ELR (cell line): ENCODE data around the gene HES3.

ENCODE experiments used
- DNase-seq: peaks from one replicate; pipeline ENCODE4 v3.0.0-alpha.2; 2015; ENCODE audit warnings: low read depth

The HES3 gene, protein sequence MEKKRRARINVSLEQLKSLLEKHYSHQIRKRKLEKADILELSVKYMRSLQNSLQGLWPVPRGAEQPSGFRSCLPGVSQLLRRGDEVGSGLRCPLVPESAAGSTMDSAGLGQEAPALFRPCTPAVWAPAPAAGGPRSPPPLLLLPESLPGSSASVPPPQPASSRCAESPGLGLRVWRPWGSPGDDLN

DNA sequence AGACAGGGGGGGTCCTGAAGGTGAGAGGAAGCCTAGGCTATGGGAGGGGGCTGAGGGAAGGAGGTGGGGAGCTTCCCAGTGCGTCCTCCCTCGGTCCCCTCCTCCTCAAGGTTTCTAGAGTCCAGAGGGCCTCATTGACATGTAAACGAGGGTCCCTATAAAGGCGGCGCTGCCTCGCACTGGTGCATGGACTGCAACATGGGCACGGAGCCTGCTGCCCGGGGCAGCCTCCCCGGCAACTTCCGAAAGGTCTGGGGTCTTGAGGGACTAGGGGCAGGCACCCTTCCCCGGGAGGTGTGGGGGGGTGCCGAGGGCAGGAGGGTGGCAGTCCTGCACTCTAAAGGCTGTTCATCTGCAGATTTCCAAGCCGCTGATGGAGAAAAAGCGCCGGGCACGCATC, at the start of gene HES3:
HES3 (plus strand) TSS at position 187 of the 400 bp plus-strand sequence; CDS start at position 374, 187 bp downstream.
- DNase-seq = no peak

- no peak for DNase-seq
Observed at GRCh38 chr1:6197746-6198427, 46.1 kb upstream of the HES3 start.

DNA sequence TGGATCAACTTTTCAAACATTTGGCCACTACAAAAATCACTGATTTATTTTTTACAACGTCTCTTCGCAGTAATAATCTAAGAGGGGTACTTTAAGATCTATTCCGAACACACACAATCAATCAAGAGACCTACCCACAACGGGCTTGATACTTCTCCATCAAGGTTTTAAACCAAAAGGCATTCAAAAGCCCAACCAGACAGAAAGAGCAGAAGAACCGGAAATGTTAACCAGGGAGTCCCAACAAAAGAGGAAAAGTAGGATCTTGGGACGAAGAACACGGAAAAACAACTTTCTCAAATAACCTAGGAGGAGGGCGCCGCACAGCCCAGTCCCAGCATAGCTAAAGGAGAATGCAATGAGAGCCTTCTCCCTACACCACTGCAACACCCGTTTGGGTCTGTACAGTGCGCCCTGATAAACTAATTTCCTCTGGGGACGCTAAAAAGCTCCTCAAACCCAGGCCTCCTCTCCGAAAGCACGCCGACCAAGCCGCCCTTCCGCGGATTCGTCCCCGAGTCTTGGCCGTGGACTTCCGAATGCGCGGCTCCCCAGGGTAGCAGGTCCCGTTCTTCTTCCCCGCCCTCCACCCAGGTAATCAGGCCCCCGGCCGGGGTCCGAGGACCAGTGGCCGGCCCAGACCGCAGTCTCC, 45.2 kb upstream of the HES3 start:
- no peak for DNase-seq

- peak; percentile 99 for DNase-seq
Observed at GRCh38 chr1:6199298-6200187, 44.4 kb upstream of the HES3 start, which contains the start of gene RPL22. TSS of gene RPL22 (minus strand) at chr1:6199595. CDS start at chr1:6199573, 22 bp downstream.

DNA sequence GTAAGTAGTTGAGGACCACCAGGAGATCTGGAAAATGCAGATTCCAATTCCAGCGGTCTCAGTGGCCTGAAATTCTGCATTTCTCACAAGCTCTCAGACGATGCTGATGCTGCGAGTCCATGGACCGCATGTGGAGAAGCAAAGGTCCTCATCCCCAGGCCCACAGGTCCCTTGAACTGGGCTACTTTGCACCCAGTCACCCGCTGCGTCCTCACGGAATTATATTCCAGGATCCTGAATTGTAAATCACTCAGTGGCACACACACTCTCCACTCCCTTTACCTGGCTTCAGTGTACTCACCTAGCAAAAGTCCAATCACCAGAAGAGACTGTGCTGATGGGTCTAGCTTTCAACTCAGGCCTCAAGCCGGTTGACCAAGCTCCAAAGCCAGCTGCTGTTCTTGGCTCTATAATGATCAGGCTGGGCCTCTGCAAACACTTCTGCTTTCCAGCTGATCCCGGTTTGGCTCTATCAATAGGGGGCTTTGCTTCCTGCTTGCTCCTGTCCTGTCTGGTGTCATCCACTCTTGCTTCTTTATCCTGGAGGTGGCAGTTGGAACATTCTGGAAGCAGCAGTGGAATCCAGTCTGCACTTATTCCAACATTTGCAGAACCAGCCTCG, 43.7 kb upstream of the HES3 start:
- DNase-seq = no peak

GRCh38 chr1:6202256-6202655, 41.7 kb upstream of the HES3 start:
- no peak for DNase-seq

DNA sequence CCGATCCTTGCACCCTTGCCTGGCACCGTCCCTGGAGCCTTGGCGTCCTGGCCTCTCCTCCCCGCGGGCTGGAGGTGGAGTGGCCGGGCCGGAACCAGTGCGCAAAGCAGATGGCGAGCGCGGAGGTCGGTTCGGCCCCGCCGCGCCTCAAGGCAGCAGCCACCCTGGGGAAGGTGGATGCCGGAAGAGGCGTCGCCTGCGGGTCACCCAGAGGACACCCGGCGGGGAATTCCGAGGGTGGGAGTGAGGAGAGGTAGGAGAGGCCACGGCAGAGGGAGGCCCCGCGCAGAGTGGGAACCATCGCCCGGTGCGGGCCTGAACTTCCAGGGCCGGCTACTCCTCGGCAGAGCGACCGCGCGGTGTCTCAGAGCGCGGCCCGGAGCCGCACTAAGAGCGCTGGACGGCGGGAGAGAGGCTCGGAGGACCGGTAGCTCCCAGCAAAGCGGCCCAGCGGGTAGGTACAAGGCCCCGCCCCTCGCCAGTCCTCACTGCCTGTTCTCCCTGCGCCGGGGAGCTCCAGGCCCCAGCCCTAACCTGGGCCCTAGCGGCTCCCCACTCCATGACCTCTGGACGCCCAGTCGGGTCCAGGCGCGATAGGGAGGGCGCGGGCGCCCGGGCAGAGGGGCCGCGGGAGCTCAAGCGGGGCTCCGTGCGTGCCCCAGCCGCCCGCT, 38.0 kb upstream of the HES3 start, which contains the start of gene RNF207:
RNF207 (plus strand) TSS at position 271 of the 671 bp plus-strand sequence. CDS start 417 bp downstream, outside the sequence.
- DNase-seq = peak; percentile 86

DNA sequence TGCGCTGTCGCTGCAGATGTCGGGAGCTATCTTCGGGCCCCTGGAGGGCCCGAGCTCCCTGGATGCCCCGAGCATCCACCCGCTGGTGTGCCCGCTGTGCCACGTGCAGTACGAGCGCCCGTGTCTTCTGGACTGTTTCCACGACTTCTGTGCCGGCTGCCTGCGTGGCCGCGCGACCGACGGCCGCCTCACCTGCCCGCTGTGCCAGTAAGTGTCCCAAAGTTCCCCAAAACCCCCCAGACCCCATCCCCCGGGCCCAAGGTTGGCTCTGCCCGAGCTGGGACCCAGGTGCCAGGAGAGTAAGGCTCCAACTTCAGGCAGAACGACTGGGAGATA, 37.5 kb upstream of the HES3 start:
- DNase-seq = no peak

GRCh38 chr1:6207075-6207885, 36.7 kb upstream of the HES3 start:
- DNase-seq = no peak

DNA sequence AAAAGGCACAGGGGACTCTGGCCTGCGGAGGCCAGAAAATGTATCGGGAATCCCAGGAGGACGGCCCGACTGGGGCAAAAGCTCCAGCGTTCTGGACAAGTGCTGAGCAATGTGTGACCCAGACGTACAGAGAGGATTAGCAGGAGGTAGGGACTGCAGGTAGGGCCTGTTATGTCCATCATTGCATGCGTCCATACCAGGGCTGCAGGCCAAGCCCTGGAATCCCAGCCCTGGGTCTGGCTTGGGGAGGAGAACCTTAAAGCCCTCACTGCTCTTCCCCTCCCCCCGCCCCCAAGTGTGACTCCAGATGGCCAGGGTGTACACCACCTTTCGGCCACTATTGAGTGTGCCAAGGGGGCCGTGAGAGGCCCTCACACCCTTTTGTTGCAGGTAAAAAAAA, 36.1 kb upstream of the HES3 start:
- no peak for DNase-seq

- no peak for DNase-seq
Observed at GRCh38 chr1:6208723-6209660, 35.0 kb upstream of the HES3 start.

DNA sequence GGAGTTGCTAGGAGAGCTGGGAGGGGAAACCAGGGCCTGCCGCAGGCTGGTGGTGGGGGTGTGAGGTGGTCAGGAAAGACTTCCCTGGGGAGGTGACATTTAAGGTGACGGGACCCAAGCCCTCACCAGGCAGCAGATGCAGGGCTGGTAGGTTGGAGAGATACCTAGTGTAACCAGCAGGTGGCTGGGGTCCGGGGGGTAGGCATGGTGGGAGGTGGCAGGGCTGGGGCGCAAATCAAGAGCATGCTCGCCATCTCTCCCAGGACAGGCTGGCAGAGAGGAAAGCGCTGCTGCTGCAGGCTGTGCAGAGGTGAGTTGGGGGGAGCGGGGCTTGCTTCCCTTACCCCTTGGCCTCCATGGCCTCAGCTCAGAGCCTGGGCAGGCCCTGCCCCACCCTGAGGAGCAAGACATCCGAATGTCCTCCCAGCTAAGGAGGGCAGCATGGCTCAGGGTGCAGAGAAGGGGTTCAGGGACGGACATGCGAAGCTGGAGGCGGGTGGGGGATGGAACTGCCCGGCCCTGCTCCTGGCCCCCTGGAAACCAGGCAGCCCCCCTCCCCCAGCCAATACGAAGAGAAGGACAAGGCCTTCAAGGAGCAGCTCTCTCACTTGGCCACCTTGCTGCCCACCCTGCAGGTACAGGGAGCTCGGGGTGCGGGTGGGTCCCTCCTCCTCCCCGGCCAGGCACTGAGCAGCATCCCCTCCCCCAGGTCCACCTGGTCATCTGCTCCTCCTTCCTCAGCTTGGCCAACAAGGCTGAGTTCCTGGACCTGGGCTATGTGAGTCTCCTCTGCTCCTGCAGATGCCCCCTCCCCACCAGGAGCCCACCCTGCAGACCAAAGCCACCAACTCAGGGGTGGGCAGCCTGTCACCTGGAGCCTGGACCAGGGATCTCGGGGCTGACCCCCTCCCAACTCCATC, 34.1 kb upstream of the HES3 start:
- DNase-seq = peak; percentile 15

DNA sequence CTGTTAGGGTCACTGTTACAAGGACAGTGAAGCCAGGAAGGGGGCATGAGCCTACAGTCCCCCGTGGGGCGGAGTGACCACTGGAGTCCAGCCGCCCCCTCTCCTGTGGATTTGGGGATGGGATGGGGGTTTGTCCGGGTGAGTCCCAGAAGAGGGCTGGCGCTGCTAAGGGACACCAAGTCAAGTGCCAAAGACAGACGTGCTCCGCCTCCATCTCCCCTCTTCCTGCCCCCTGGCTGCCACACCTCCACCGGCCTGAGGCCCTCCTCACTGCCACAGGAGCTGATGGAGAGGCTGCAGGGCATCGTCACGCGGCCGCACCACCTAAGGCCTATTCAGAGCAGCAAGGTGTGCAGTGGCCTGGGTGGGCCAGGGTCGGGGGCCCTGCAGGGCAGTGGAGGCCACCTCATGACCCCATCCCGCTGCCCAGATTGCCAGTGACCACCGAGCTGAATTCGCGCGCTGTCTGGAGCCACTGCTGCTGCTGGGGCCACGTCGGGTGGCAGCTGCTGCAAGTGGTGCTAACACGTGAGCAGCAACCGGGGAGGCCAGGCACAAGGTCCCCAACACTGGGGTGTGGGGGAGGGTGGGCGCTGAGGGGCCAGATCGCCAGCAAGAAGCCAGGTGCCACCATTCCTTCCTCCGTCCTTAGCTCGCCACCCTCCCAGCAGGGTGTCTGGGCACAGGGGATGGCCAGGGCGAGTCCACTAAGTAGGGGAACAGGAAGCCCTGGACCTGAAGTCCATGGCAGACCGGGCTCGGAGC, 33.2 kb upstream of the HES3 start:
- DNase-seq = no peak

GRCh38 chr1:6211731-6212130, 32.2 kb upstream of the HES3 start:
- DNase-seq = no peak

- DNase-seq = no peak
Observed at GRCh38 chr1:6212193-6212959, 31.6 kb upstream of the HES3 start.

- no peak for DNase-seq
Observed at GRCh38 chr1:6218375-6219164, 25.4 kb upstream of the HES3 start.
